H9 (cell line): ENCODE results near the gene IRAK1. TPM values are rescaled to one million over a fixed set of nuclear protein-coding genes. Genes with fewer than 3 reads are reported as not detected.

ENCODE experiments used
- DNase-seq: peaks from one replicate; pipeline ENCODE4 v3.0.0-alpha.2; 2017
- H2AFZ ChIP-seq: one replicate; pipeline ENCODE4 v1.6.1; 2013; ENCODE audit warnings: mild to moderate bottlenecking, low read length, control low read depth, moderate library complexity
- H2AK5ac ChIP-seq: 2 replicates; pipeline ENCODE4 v1.6.1; 2013; ENCODE audit warnings: low read length, control low read depth, mixed read lengths; ENCODE audit not compliant: insufficient read length
- H2BK120ac ChIP-seq: one replicate; pipeline ENCODE4 v1.6.1; 2013; ENCODE audit warnings: low read depth, mild to moderate bottlenecking, low read length, control low read depth, inconsistent platforms; ENCODE audit not compliant: poor library complexity, severe bottlenecking
- H2BK12ac ChIP-seq: 2 replicates; pipeline ENCODE4 v1.6.1; 2013; ENCODE audit warnings: low read length, control low read depth, mixed read lengths, low read depth; ENCODE audit not compliant: insufficient read length
- H2BK15ac ChIP-seq: 2 replicates; pipeline ENCODE4 v1.6.1; 2013; ENCODE audit warnings: low read depth, low read length, control low read depth
- H2BK20ac ChIP-seq: one replicate; pipeline ENCODE4 v1.6.1; 2013; ENCODE audit warnings: low read depth, mild to moderate bottlenecking, low read length, control low read depth, inconsistent platforms; ENCODE audit not compliant: poor library complexity, severe bottlenecking
- H2BK5ac ChIP-seq: 2 replicates; pipeline ENCODE4 v1.6.1; 2013; ENCODE audit warnings: low read length, control low read depth, mixed read lengths; ENCODE audit not compliant: insufficient read length
- H3K14ac ChIP-seq: 2 replicates; pipeline ENCODE4 v1.6.1; 2013; ENCODE audit warnings: low read length, control low read depth; ENCODE audit not compliant: insufficient read depth
- H3K18ac ChIP-seq: 2 replicates; pipeline ENCODE4 v1.6.1; 2013; ENCODE audit warnings: low read depth, mild to moderate bottlenecking, mixed read lengths, low read length, control low read depth; ENCODE audit not compliant: insufficient read length
- H3K23ac ChIP-seq: 2 replicates; pipeline ENCODE4 v1.6.1; 2013; ENCODE audit warnings: low read length, control low read depth, mixed read lengths, low read depth; ENCODE audit not compliant: insufficient read length
- H3K23me2 ChIP-seq: 2 replicates; pipeline ENCODE4 v1.6.1; 2013; ENCODE audit warnings: low read depth, mild to moderate bottlenecking, mixed read lengths, low read length, control low read depth; ENCODE audit not compliant: insufficient read length, poor library complexity, severe bottlenecking
- H3K27ac ChIP-seq: 2 replicates; pipeline ENCODE4 v1.5.1; 2013; ENCODE audit warnings: low read length, control low read depth, mixed read lengths, low read depth; ENCODE audit not compliant: insufficient read length
- H3K27me3 ChIP-seq: 2 replicates; pipeline ENCODE4 v1.6.1; 2013; ENCODE audit warnings: low read length, control low read depth, inconsistent platforms; ENCODE audit not compliant: insufficient read depth
- H3K4ac ChIP-seq: 2 replicates; pipeline ENCODE4 v1.6.1; 2013; ENCODE audit warnings: low read depth, mild to moderate bottlenecking, control low read depth, inconsistent platforms, low read length, moderate library complexity
- H3K4me1 ChIP-seq: 2 replicates; pipeline ENCODE4 v1.6.1; 2013; ENCODE audit warnings: low read length, control low read depth, inconsistent platforms; ENCODE audit not compliant: insufficient read depth
- H3K4me2 ChIP-seq: 2 replicates; pipeline ENCODE4 v1.6.1; 2013; ENCODE audit warnings: low read length, control low read depth, mixed read lengths; ENCODE audit not compliant: insufficient read length, insufficient read depth
- H3K56ac ChIP-seq: 2 replicates; pipeline ENCODE4 v1.6.1; 2013; ENCODE audit warnings: low read depth, mild to moderate bottlenecking, mixed read lengths, low read length, control low read depth; ENCODE audit not compliant: insufficient read length
- H3K79me1 ChIP-seq: 2 replicates; pipeline ENCODE4 v1.6.1; 2013; ENCODE audit warnings: low read depth, mild to moderate bottlenecking, moderate library complexity, low read length, control low read depth, inconsistent platforms; ENCODE audit not compliant: insufficient read depth, poor library complexity, severe bottlenecking
- H3K79me2 ChIP-seq: 2 replicates; pipeline ENCODE4 v1.6.1; 2013; ENCODE audit warnings: low read length, control low read depth, inconsistent platforms; ENCODE audit not compliant: insufficient read depth
- H3K9ac ChIP-seq: 2 replicates; pipeline ENCODE4 v1.6.1; 2013; ENCODE audit warnings: low read length, control low read depth, mixed read lengths; ENCODE audit not compliant: insufficient read length; ENCODE audit errors: extremely low read depth
- H3K9me3 ChIP-seq: one replicate; pipeline ENCODE4 v1.6.1; 2013; ENCODE audit warnings: low read depth, low read length, inconsistent platforms; ENCODE audit not compliant: control insufficient read depth
- H3T11ph ChIP-seq: one replicate; pipeline ENCODE4 v1.6.1; 2013; ENCODE audit warnings: mild to moderate bottlenecking, low read length, control low read depth, inconsistent platforms
- H4K20me1 ChIP-seq: one replicate; pipeline ENCODE4 v1.6.1; 2013; ENCODE audit not compliant: control insufficient read depth, insufficient read length, insufficient read depth
- H4K5ac ChIP-seq: 2 replicates; pipeline ENCODE4 v1.6.1; 2013; ENCODE audit warnings: low read depth, mild to moderate bottlenecking, mixed read lengths, low read length, control low read depth; ENCODE audit not compliant: insufficient read length
- H4K8ac ChIP-seq: replicated peaks from 2 replicates; pipeline ENCODE4 v1.6.1; 2013; ENCODE audit warnings: low read length, control low read depth, mixed read lengths, low read depth; ENCODE audit not compliant: insufficient read length
- H4K91ac ChIP-seq: 2 replicates; pipeline ENCODE4 v1.6.1; 2013; ENCODE audit warnings: low read depth, mild to moderate bottlenecking, moderate library complexity, mixed read lengths, low read length, control low read depth; ENCODE audit not compliant: insufficient read length
- H3K27ac Mint-ChIP-seq, 3 experiments: 2 replicates in 2 of 3; 3 replicates in 1 of 3; pipeline ENCODE4 v1.8.0; 2020 to 2021; ENCODE audit warnings: mixed read lengths in 3 of 3, mild to moderate bottlenecking in 1 of 3, moderate library complexity in 1 of 3
- H3K27me3 Mint-ChIP-seq: 2 replicates; pipeline ENCODE4 v1.8.0; 2021; ENCODE audit warnings: low read depth, mild to moderate bottlenecking, moderate library complexity, mixed read lengths
- H3K36me3 Mint-ChIP-seq, 3 experiments: 2 replicates in 2 of 3; 3 replicates in 1 of 3; pipeline ENCODE4 v1.8.0; 2020 to 2021; ENCODE audit warnings: low read depth in 3 of 3, mixed read lengths in 3 of 3; ENCODE audit not compliant: insufficient read depth in 1 of 3
- H3K4me1 Mint-ChIP-seq, 2 experiments: 2 replicates each; pipeline ENCODE4 v1.8.0; 2020; ENCODE audit warnings: mixed read lengths in 2 of 2
- H3K4me3 Mint-ChIP-seq, 2 experiments: 2 replicates in 1 of 2; 3 replicates in 1 of 2; pipeline ENCODE4 v1.8.0; 2020 to 2021; ENCODE audit warnings: mild to moderate bottlenecking in 2 of 2, mixed read lengths in 2 of 2, moderate library complexity in 1 of 2
- H3K9me3 Mint-ChIP-seq, 2 experiments: 2 replicates in 1 of 2; 3 replicates in 1 of 2; pipeline ENCODE4 v1.8.0; 2020; ENCODE audit warnings: mild to moderate bottlenecking in 2 of 2, mixed read lengths in 2 of 2, moderate library complexity in 1 of 2
- WGBS: extraction: QIAGEN DNeasy Blood & Tissue Kit; methylation state at CpG from one replicate; pipeline ENCODE4 v1.1.7; 2013; ENCODE audit warnings: missing lambda C conversion rate, low lambda C conversion rate, mixed read lengths; ENCODE audit not compliant: insufficient read length; ENCODE audit errors: extremely low coverage; 5-methylcytosine and 5-hydroxymethylcytosine counted together
- total RNA-seq: library from RNA; stranded (reverse); gene quantifications from 2 replicates; pipeline ENCODE4 v1.2.1, GENCODE V29; 2021
- TF ChIP-seq, protein P1 (sequence below): fragments of 200-600 bp; sonication (generic); conservative IDR thresholded peaks from 3 replicates; pipeline ENCODE4 v1.8.0; 2021; ENCODE audit warnings: antibody characterized with exemption, mild to moderate bottlenecking

The IRAK1 gene
- total RNA-seq, 1 experiment from 2014 or later = 98.4 TPM

DNA sequence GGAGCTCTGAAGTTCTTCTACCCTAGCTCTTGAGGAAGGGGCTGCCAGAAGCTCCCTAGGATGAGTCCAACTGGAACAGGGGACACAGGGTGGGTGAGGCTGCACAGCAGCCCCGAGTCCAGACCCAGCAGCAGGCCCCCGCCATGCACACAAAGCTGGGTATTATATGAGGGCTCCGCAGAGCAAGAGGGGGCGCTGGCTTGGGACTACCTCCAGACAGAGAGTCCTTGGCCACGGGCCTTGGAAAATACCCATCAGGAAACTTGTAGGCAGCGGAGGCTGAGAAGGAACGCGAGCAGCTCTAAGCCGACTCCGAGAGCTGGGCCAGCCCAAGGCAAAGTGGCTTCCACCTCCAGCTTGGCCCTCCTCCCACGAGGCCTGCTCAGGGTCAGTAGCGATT is 56.2 kb downstream of the IRAK1 start:
- Histone ChIP-seq H3K79me1 (peaks cover 5% of the 10 kb centered on the region), H3K9me3 (no peaks in the 10 kb centered on the region), H3K18ac (no peak overlapping the region), H3K79me2 (peaks cover 39% of the 10 kb centered on the region; the same call in 1 of the 2 replicates), H3K23me2 (no peaks in the 10 kb centered on the region), H3K4me1 (peaks cover 4% of the 10 kb centered on the region; the same call in 1 of the 2 replicates), H3K14ac (no peak overlapping the region), H3K27ac (no peak overlapping the region), H2AFZ (no peak overlapping the region), H4K91ac (no peak overlapping the region), H3K4me2 (no peak overlapping the region), H2BK5ac (no peak overlapping the region), H4K8ac (no peak overlapping the region), H4K5ac (no peak overlapping the region), H2BK20ac (no peak overlapping the region), H3K27me3 (no peaks in the 10 kb centered on the region), H3K9ac (no peak overlapping the region), H2BK120ac (no peak overlapping the region), H2AK5ac (no peak overlapping the region), H4K20me1 (no peaks in the 10 kb centered on the region), H2BK12ac (no peak overlapping the region), H3K56ac (no peak overlapping the region), H3K23ac (no peak overlapping the region), H3T11ph (no peak overlapping the region), H2BK15ac (no peak overlapping the region), H3K4ac (no peak overlapping the region)
- Mint-ChIP-seq H3K27ac (no peak overlapping the region), H3K27me3 (peaks cover 1% of the 10 kb centered on the region; the same call in 1 of the 2 replicates), H3K4me1 (peaks cover 24 to 27% of the 10 kb centered on the region in 2 experiments), H3K9me3 (peaks cover 0 to 3% of the 10 kb centered on the region in 2 experiments; a peak in 1 of 5 replicates), H3K4me3 (no peak overlapping the region), H3K36me3 (peaks cover 50 to 80% (median 71%) of the 10 kb centered on the region in 3 experiments)
- TF ChIP-seq, protein P1, sequence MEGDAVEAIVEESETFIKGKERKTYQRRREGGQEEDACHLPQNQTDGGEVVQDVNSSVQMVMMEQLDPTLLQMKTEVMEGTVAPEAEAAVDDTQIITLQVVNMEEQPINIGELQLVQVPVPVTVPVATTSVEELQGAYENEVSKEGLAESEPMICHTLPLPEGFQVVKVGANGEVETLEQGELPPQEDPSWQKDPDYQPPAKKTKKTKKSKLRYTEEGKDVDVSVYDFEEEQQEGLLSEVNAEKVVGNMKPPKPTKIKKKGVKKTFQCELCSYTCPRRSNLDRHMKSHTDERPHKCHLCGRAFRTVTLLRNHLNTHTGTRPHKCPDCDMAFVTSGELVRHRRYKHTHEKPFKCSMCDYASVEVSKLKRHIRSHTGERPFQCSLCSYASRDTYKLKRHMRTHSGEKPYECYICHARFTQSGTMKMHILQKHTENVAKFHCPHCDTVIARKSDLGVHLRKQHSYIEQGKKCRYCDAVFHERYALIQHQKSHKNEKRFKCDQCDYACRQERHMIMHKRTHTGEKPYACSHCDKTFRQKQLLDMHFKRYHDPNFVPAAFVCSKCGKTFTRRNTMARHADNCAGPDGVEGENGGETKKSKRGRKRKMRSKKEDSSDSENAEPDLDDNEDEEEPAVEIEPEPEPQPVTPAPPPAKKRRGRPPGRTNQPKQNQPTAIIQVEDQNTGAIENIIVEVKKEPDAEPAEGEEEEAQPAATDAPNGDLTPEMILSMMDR = no peak
- WGBS = no CpG with 5 or more reads among the region's 12 CpGs
- no peak for DNase-seq
